HCT116 (cell line): Measurements from ENCODE around the gene PREX1. TPM values are rescaled to one million over a fixed set of nuclear protein-coding genes. Genes with fewer than 3 reads are reported as not detected.

Experiments
- ATAC-seq: fragments of 200-7000 bp; cut with Tn5 transposase; 2 replicates; pipeline ENCODE4 v1.9.1; 2020; ENCODE audit warnings: mild to moderate bottlenecking, moderate library complexity
- BruUV-seq: library from RNA; stranded (reverse); fragments of 400-500 nt; replicated peaks from 2 replicates; lab custom pipeline; 2021; lab: Mats Ljungman, UMichigan
- CTCF ChIA-PET: fragments of 300-600 bp; sonication (Branson Sonifier 250); formaldehyde crosslinking; loops from one replicate; lab custom pipeline; 2021; ENCODE audit warnings: antibody characterized with exemption; lab: Charles Lee
- POLR2A ChIA-PET: fragments of 300-600, 350-600 bp; sonication (Branson Sonifier 250); formaldehyde crosslinking; loops from one replicate; lab custom pipeline; 2021; ENCODE audit warnings: antibody characterized with exemption; lab: Charles Lee
- RAD21 ChIA-PET, 2 experiments: fragments of 300-600 bp; sonication (Branson Sonifier 250); formaldehyde crosslinking; loops; one replicate each; lab custom pipeline; 2023; ENCODE audit warnings: low total read pairs in 2 of 2; ENCODE audit not compliant: uncharacterized antibody in 2 of 2, unreplicated experiment in 2 of 2, low non-redundant PET in 1 of 2; lab: Charles Lee
- DNase-seq: peaks from one replicate; pipeline ENCODE4 v3.0.0-alpha.2; 2010; ENCODE audit warnings: low read depth, low spot score
- H2AFZ ChIP-seq: fragments of 200-600 bp; shearing (Covaris generic), sonication (generic); 2 replicates; pipeline ENCODE4 v1.6.1; 2017; ENCODE audit warnings: low read depth, mixed run types, mixed read lengths, antibody characterized with exemption, low read length; ENCODE audit not compliant: poor library complexity, severe bottlenecking
- H3K27ac ChIP-seq: 2 replicates; pipeline ENCODE4 v1.5.1; 2012; ENCODE audit warnings: low read depth, low read length
- H3K27me3 ChIP-seq: fragments of 200-600 bp; sonication (generic); 2 replicates; pipeline ENCODE4 v1.6.1; 2016; ENCODE audit warnings: mixed run types, low read length, mixed read lengths; ENCODE audit not compliant: insufficient read depth
- H3K36me3 ChIP-seq, 2 experiments: fragments of 200-500 bp in 1 of 2; fragments of 200-600 bp in 1 of 2; sonication (Bioruptor generic) in 1 of 2; sonication (generic) in 1 of 2; 2 replicates each; pipeline versions ENCODE4 v1.5.1 to v1.6.1; 2014 to 2016; ENCODE audit warnings: low read length in 2 of 2, inconsistent platforms in 1 of 2, mixed read lengths in 1 of 2, mixed run types in 1 of 2; ENCODE audit not compliant: insufficient read depth in 2 of 2, control insufficient read depth in 1 of 2
- H3K4me1 ChIP-seq, 2 experiments: fragments of 200-600 bp in 1 of 2; sonication (generic) in 1 of 2; 2 replicates each; pipeline versions ENCODE4 v1.5.1 to v1.6.1; 2012 to 2017; ENCODE audit warnings: low read length in 2 of 2, inconsistent platforms in 1 of 2, mild to moderate bottlenecking in 1 of 2, mixed read lengths in 1 of 2, mixed run types in 1 of 2, moderate library complexity in 1 of 2; ENCODE audit not compliant: insufficient read depth in 2 of 2, control insufficient read depth in 1 of 2
- H3K4me2 ChIP-seq: fragments of 200-600 bp; sonication (generic); 2 replicates; pipeline ENCODE4 v1.6.1; 2017; ENCODE audit warnings: mixed run types, low read length, mixed read lengths
- H3K4me3 ChIP-seq, 2 experiments: fragments of 200-600 bp in 1 of 2; sonication (generic) in 1 of 2; replicated peaks in 1 of 2; 2 replicates each; pipeline ENCODE4 v1.5.1; 2011 to 2016; ENCODE audit warnings: low read length in 2 of 2, control low read depth in 1 of 2, low read depth in 1 of 2, mild to moderate bottlenecking in 1 of 2, mixed read lengths in 1 of 2, mixed run types in 1 of 2
- H3K79me2 ChIP-seq: fragments of 200-600 bp; sonication (generic); 2 replicates; pipeline ENCODE4 v1.6.1; 2017; ENCODE audit warnings: mild to moderate bottlenecking, mixed run types, low read length, moderate library complexity, mixed read lengths; ENCODE audit not compliant: insufficient read depth
- H3K9ac ChIP-seq: fragments of 200-600 bp; sonication (generic); 2 replicates; pipeline ENCODE4 v1.6.1; 2016; ENCODE audit warnings: low read length, mixed read lengths
- H3K9me2 ChIP-seq: fragments of 200-600 bp; sonication (generic), shearing (Covaris generic); 2 replicates; pipeline ENCODE4 v1.6.1; 2017; ENCODE audit warnings: mixed run types, mild to moderate bottlenecking, moderate library complexity; ENCODE audit not compliant: insufficient read depth
- H3K9me3 ChIP-seq, 2 experiments: fragments of 200-500 bp in 1 of 2; fragments of 200-600 bp in 1 of 2; sonication (Bioruptor generic) in 1 of 2; sonication (generic) in 1 of 2; 2 replicates each; pipeline ENCODE4 v1.6.1; 2014 to 2017; ENCODE audit warnings: low read length in 2 of 2, mixed read lengths in 2 of 2, inconsistent platforms in 1 of 2, low read depth in 1 of 2, mild to moderate bottlenecking in 1 of 2, mixed run types in 1 of 2, moderate library complexity in 1 of 2; ENCODE audit not compliant: control insufficient read depth in 1 of 2, insufficient read depth in 1 of 2
- H4K20me1 ChIP-seq: fragments of 200-600 bp; sonication (generic), shearing (Covaris generic); 2 replicates; pipeline ENCODE4 v1.6.1; 2017; ENCODE audit warnings: mixed run types, mild to moderate bottlenecking, moderate library complexity; ENCODE audit not compliant: insufficient read depth
- CBX3 ChIP-seq: IDR thresholded peaks from 2 replicates; pipeline ENCODE4 v1.6.1; 2012; ENCODE audit warnings: low read depth
- CEBPB ChIP-seq: IDR thresholded peaks from 2 replicates; pipeline ENCODE4 v1.6.1; 2012; ENCODE audit warnings: low read depth
- ELF1 ChIP-seq: IDR thresholded peaks from 2 replicates; pipeline ENCODE4 v1.6.1; 2012; ENCODE audit warnings: low read depth, borderline replicate concordance
- EZH2 ChIP-seq: fragments of 200-600 bp; sonication (generic); IDR thresholded peaks from 2 replicates; pipeline ENCODE4 v1.6.1; 2017; ENCODE audit warnings: antibody characterized with exemption, mixed run types
- EZH2phosphoT487 ChIP-seq: fragments of 200-600 bp; IDR thresholded peaks from 2 replicates; pipeline ENCODE4 v1.6.1; 2018; ENCODE audit warnings: antibody characterized with exemption, borderline replicate concordance
- FOSL1 ChIP-seq: IDR thresholded peaks from 2 replicates; pipeline ENCODE4 v1.6.1; 2012; ENCODE audit warnings: low read depth
- RAD21 ChIP-seq: IDR thresholded peaks from 2 replicates; pipeline ENCODE4 v1.6.1; 2012; ENCODE audit warnings: low read depth, mild to moderate bottlenecking
- SIN3A ChIP-seq: IDR thresholded peaks from 2 replicates; pipeline ENCODE4 v1.6.1; 2012; ENCODE audit warnings: low read depth
- SRF ChIP-seq: IDR thresholded peaks from 2 replicates; pipeline ENCODE4 v1.6.1; 2012; ENCODE audit warnings: low read depth
- intact Hi-C: fragments of 100-400 bp; cut with micrococcal nuclease; formaldehyde crosslinking; loops from 2 replicates; pipeline ENCODE4 v1.10.0; 2022
- total RNA-seq: library from RNA; stranded (reverse); gene quantifications from one replicate; pipeline ENCODE4 v1.2.1, GENCODE V29; 2021; ENCODE audit not compliant: unreplicated experiment
- TF ChIP-seq, protein P1 (sequence below): IDR thresholded peaks from 2 replicates; pipeline ENCODE4 v1.6.1; 2012; ENCODE audit warnings: low read depth

Gene PREX1
- total RNA-seq, 1 experiment from 2014 or later, result 6.1 TPM

DNA sequence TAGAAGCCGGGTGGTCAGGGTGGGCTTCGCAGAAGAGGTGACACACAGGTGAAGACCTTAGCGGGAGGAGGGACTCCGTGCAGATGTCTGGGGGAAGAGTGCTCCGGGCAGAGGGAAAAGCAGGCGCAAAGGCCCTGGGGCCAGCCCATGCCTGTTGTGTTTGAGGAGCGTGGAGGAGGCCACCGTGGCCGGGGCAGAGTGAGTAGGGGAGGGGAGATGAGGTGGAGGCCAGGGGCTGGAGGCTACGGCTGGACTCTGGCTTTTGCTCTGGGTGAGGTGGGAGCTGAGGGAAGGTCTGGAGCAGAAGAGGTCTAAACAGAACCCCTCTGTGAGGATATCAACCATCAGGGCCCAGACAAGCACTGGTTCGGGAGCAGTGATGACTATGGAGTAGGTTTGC lies 244.0 kb downstream of the PREX1 start:
- TF ChIP-seq CEBPB, result no peak
- no peak for TF ChIP-seq EZH2phosphoT487
- no peak for TF ChIP-seq ELF1
- TF ChIP-seq, protein P1, sequence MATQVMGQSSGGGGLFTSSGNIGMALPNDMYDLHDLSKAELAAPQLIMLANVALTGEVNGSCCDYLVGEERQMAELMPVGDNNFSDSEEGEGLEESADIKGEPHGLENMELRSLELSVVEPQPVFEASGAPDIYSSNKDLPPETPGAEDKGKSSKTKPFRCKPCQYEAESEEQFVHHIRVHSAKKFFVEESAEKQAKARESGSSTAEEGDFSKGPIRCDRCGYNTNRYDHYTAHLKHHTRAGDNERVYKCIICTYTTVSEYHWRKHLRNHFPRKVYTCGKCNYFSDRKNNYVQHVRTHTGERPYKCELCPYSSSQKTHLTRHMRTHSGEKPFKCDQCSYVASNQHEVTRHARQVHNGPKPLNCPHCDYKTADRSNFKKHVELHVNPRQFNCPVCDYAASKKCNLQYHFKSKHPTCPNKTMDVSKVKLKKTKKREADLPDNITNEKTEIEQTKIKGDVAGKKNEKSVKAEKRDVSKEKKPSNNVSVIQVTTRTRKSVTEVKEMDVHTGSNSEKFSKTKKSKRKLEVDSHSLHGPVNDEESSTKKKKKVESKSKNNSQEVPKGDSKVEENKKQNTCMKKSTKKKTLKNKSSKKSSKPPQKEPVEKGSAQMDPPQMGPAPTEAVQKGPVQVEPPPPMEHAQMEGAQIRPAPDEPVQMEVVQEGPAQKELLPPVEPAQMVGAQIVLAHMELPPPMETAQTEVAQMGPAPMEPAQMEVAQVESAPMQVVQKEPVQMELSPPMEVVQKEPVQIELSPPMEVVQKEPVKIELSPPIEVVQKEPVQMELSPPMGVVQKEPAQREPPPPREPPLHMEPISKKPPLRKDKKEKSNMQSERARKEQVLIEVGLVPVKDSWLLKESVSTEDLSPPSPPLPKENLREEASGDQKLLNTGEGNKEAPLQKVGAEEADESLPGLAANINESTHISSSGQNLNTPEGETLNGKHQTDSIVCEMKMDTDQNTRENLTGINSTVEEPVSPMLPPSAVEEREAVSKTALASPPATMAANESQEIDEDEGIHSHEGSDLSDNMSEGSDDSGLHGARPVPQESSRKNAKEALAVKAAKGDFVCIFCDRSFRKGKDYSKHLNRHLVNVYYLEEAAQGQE, result no peak
- no peak for TF ChIP-seq SRF
- no peak for TF ChIP-seq RAD21
- no peak for TF ChIP-seq EZH2
- TF ChIP-seq SIN3A, result no peak
- no peak for TF ChIP-seq FOSL1
- no peak for TF ChIP-seq CBX3
- POLR2A ChIA-PET, result no interaction called here
- no peaks in the 10 kb centered on the region for H3K9me2 ChIP-seq
- no peak for DNase-seq
- no peak overlapping the region for H2AFZ ChIP-seq
- H3K9ac ChIP-seq, result no peak overlapping the region
- CTCF ChIA-PET, result no interaction called here
- H4K20me1 ChIP-seq, result no peaks in the 10 kb centered on the region
- BruUV-seq, result no TSS peak
- no peak overlapping the region for H3K4me3 ChIP-seq
- H3K79me2 ChIP-seq, result no peaks in the 10 kb centered on the region
- intact Hi-C loops, result no loop called here
- H3K4me1 ChIP-seq, result no peaks in the 10 kb centered on the region
- peaks cover 6% of the 10 kb centered on the region; the same call in 1 of the 2 replicates for H3K27me3 ChIP-seq
- H3K36me3 ChIP-seq, result no peaks in the 10 kb centered on the region
- no peaks in the 10 kb centered on the region for H3K9me3 ChIP-seq
- no peak overlapping the region for H3K4me2 ChIP-seq
- RAD21 ChIA-PET, result no interaction called here
- no peak overlapping the region for H3K27ac ChIP-seq
- no peak for ATAC-seq
